HepG2 (cell line): ENCODE measurements around the gene TSEN54. TPM values are rescaled to one million over a fixed set of nuclear protein-coding genes. Genes with fewer than 3 reads are reported as not detected.
A peak's percentile ranks its signal among the peaks of the same experiment; 100 is the strongest.

ENCODE experiments used
- ELF1 ChIP-seq: sonication (generic); formaldehyde crosslinking; IDR thresholded peaks from 2 replicates; pipeline ENCODE4 v1.4.0; 2020; ENCODE audit warnings: missing genetic modification reagents
- HDAC6 ChIP-seq: fragments of 200-600 bp; sonication (generic); IDR thresholded peaks from 2 replicates; pipeline ENCODE4 v1.7.0; 2017; ENCODE audit warnings: mild to moderate bottlenecking, antibody characterized with exemption, low read length, low read depth
- HOXD1 ChIP-seq: sonication (generic); formaldehyde crosslinking; IDR thresholded peaks from 2 replicates; pipeline ENCODE4 v1.5.0; 2020; ENCODE audit warnings: missing genetic modification reagents
- KDM5B ChIP-seq: sonication (generic); formaldehyde crosslinking; IDR thresholded peaks from 2 replicates; pipeline ENCODE4 v1.4.0; 2020; ENCODE audit warnings: missing genetic modification reagents, mild to moderate bottlenecking, borderline replicate concordance
- LCORL ChIP-seq, 2 experiments: fragments of 450-650 bp in 1 of 2; sonication (generic) in 1 of 2; formaldehyde crosslinking in 1 of 2; IDR thresholded peaks; 2 replicates each; pipeline versions ENCODE4 v1.5.0 to v1.6.1; 2017 to 2020; ENCODE audit warnings: antibody characterized with exemption in 1 of 2, missing genetic modification reagents in 1 of 2
- MYC ChIP-seq: sonication (generic); formaldehyde crosslinking; IDR thresholded peaks from 2 replicates; pipeline ENCODE4 v1.9.0; 2021; ENCODE audit warnings: missing genetic modification reagents, borderline replicate concordance
- NFKB2 ChIP-seq: sonication (generic); formaldehyde crosslinking; IDR thresholded peaks from 2 replicates; pipeline ENCODE4 v1.4.0; 2020; ENCODE audit warnings: missing genetic modification reagents, borderline replicate concordance
- PPARG ChIP-seq: conservative IDR thresholded peaks from 2 replicates; pipeline ENCODE4 v1.6.1; 2016; ENCODE audit warnings: missing biosample characterization, missing genetic modification reagents
- SOX5 ChIP-seq: IDR thresholded peaks from 2 replicates; pipeline ENCODE4 v1.6.1; 2016; ENCODE audit warnings: borderline replicate concordance
- ZNF143 ChIP-seq: sonication (generic); formaldehyde crosslinking; IDR thresholded peaks from 2 replicates; pipeline ENCODE4 v1.4.0; 2020; ENCODE audit warnings: missing genetic modification reagents
- ZNF234 ChIP-seq: sonication (generic); formaldehyde crosslinking; conservative IDR thresholded peaks from 2 replicates; pipeline ENCODE4 v1.5.1; 2020; ENCODE audit warnings: mild to moderate bottlenecking, missing genetic modification reagents
- ZNF331 ChIP-seq: sonication (generic); formaldehyde crosslinking; IDR thresholded peaks from 2 replicates; pipeline ENCODE4 v1.4.0; 2020; ENCODE audit warnings: missing genetic modification reagents
- ZNF383 ChIP-seq: sonication (generic); formaldehyde crosslinking; IDR thresholded peaks from 2 replicates; pipeline ENCODE4 v1.4.0; 2020; ENCODE audit warnings: missing genetic modification reagents, mild to moderate bottlenecking, borderline replicate concordance
- ZNF589 ChIP-seq: sonication (generic); formaldehyde crosslinking; conservative IDR thresholded peaks from 2 replicates; pipeline ENCODE4 v1.8.0; 2022; ENCODE audit warnings: mild to moderate bottlenecking, moderate library complexity, missing genetic modification reagents
- ZNF615 ChIP-seq: sonication (generic); formaldehyde crosslinking; IDR thresholded peaks from 2 replicates; pipeline ENCODE4 v1.5.0; 2020; ENCODE audit warnings: mild to moderate bottlenecking, missing genetic modification reagents, borderline replicate concordance
- ZSCAN21 ChIP-seq: sonication (generic); formaldehyde crosslinking; IDR thresholded peaks from 2 replicates; pipeline ENCODE4 v1.8.0; 2022; ENCODE audit warnings: mild to moderate bottlenecking, missing genetic modification reagents, moderate library complexity, borderline replicate concordance
- polyA plus RNA-seq, 8 experiments: library from polyadenylated mRNA; depleted of rRNA in 3 of 8; stranded (reverse) in 7 of 8; unstranded in 1 of 8; fragments of >200 nt; fragmentation: Illumina TruSeq in 4 of 8; extraction: Trizol in 4 of 8; gene quantifications; 2 replicates each; pipeline versions ENCODE4 v1.2.1 to v1.2.3, GENCODE V29; 2011 to 2016; ENCODE audit warnings: low read depth in 4 of 8, missing spikeins in 1 of 8, mixed read lengths in 1 of 8; ENCODE audit not compliant: insufficient read depth in 1 of 8
- total RNA-seq, 5 experiments: library from RNA; depleted of rRNA; stranded (reverse); fragments of >200 nt; fragmentation: Illumina TruSeq; extraction: Trizol; gene quantifications; 2 replicates each; pipeline ENCODE4 v1.2.3, GENCODE V29; 2016; ENCODE audit warnings: low read depth in 1 of 5
- TF ChIP-seq, protein P1 (sequence below): sonication (generic); formaldehyde crosslinking; IDR thresholded peaks from 2 replicates; pipeline ENCODE4 v1.5.1; 2020; ENCODE audit warnings: mild to moderate bottlenecking, missing genetic modification reagents, moderate library complexity
- TF ChIP-seq, protein P2 (sequence below): sonication (generic); formaldehyde crosslinking; IDR thresholded peaks from 2 replicates; pipeline ENCODE4 v1.5.0; 2020; ENCODE audit warnings: mild to moderate bottlenecking, missing genetic modification reagents, borderline replicate concordance
- TF ChIP-seq, protein P3 (sequence below): sonication (generic); formaldehyde crosslinking; IDR thresholded peaks from 2 replicates; pipeline ENCODE4 v1.4.0; 2020; ENCODE audit warnings: missing genetic modification reagents, borderline replicate concordance
- TF ChIP-seq, protein P4 (sequence below): sonication (generic); formaldehyde crosslinking; IDR thresholded peaks from 2 replicates; pipeline ENCODE4 v1.5.1; 2020; ENCODE audit warnings: missing genetic modification reagents, mild to moderate bottlenecking, borderline replicate concordance

Gene TSEN54
- total and polyA plus RNA-seq, 2 of the 13 experiments (the other 11 are each of a cell fraction or from before 2014, with no cell fraction given), result 62.9 to 63.3 TPM

DNA sequence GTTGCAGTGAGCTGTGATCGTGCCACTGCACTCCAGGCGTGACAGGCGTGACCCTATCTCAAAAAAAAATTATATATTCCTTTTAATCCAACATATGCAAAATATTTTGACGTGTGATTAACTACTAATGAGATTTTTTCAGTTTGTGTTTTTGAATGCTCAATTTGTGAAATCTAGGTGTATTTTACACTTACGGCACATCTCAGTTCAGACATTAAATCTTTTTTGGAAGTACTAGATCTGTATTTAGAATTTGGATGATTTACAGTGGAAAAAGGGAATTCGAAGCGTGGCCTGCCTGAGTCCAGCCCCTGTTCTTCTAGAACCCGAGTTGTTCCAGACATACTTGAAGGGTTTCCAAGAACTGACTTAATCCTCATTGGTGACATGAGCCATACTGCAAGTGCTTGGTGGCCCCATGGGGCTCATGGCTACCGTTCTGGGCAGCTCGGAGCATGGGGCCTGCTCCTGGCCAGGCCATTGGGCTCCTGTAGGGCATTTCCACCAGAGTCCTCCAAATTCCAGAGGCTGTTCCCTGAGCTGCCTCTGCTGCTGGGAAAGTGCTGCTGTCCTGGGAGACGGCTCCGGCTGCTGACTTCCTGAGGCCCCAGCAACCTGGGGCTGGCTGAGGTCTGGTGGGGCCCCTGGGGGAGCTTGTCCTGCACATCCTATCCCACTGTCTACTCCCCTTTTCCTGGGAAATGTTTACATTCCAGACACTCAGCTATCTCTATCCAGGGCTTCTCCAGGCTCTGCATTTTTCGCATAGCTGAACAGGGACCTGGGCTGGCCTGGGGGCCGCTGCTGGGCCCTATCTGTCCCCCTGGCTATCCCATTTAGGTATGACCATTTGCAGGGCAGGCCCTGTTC lies 36.3 kb downstream of the TSEN54 start (continued):
- TF ChIP-seq, protein P1, sequence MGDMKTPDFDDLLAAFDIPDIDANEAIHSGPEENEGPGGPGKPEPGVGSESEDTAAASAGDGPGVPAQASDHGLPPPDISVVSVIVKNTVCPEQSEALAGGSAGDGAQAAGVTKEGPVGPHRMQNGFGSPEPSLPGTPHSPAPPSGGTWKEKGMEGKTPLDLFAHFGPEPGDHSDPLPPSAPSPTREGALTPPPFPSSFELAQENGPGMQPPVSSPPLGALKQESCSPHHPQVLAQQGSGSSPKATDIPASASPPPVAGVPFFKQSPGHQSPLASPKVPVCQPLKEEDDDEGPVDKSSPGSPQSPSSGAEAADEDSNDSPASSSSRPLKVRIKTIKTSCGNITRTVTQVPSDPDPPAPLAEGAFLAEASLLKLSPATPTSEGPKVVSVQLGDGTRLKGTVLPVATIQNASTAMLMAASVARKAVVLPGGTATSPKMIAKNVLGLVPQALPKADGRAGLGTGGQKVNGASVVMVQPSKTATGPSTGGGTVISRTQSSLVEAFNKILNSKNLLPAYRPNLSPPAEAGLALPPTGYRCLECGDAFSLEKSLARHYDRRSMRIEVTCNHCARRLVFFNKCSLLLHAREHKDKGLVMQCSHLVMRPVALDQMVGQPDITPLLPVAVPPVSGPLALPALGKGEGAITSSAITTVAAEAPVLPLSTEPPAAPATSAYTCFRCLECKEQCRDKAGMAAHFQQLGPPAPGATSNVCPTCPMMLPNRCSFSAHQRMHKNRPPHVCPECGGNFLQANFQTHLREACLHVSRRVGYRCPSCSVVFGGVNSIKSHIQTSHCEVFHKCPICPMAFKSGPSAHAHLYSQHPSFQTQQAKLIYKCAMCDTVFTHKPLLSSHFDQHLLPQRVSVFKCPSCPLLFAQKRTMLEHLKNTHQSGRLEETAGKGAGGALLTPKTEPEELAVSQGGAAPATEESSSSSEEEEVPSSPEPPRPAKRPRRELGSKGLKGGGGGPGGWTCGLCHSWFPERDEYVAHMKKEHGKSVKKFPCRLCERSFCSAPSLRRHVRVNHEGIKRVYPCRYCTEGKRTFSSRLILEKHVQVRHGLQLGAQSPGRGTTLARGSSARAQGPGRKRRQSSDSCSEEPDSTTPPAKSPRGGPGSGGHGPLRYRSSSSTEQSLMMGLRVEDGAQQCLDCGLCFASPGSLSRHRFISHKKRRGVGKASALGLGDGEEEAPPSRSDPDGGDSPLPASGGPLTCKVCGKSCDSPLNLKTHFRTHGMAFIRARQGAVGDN (CRISPR knock-in tag), result peak; percentile 89
- TF ChIP-seq ZNF143 (CRISPR knock-in tag), result no peak
- no peak for TF ChIP-seq ZNF589
- TF ChIP-seq ZSCAN21 (CRISPR knock-in tag), result peak; percentile 38; the same call in 1 of the 2 replicates
- TF ChIP-seq ZNF615 (CRISPR knock-in tag), result no peak
- TF ChIP-seq ZNF234 (CRISPR knock-in tag), result 0 out of 2 replicates have a peak, but pooled peaks have one; percentile 59
- TF ChIP-seq MYC (CRISPR knock-in tag), result peak; percentile 23; the same call in 1 of the 2 replicates
- no peak for TF ChIP-seq HDAC6
- TF ChIP-seq ELF1, result peak; percentile 34; the same call in 1 of the 2 replicates
- peak; percentile 79 for TF ChIP-seq ZNF331 (CRISPR knock-in tag)
- TF ChIP-seq NFKB2, result peak; percentile 75; the same call in 1 of the 2 replicates
- TF ChIP-seq, protein P2, sequence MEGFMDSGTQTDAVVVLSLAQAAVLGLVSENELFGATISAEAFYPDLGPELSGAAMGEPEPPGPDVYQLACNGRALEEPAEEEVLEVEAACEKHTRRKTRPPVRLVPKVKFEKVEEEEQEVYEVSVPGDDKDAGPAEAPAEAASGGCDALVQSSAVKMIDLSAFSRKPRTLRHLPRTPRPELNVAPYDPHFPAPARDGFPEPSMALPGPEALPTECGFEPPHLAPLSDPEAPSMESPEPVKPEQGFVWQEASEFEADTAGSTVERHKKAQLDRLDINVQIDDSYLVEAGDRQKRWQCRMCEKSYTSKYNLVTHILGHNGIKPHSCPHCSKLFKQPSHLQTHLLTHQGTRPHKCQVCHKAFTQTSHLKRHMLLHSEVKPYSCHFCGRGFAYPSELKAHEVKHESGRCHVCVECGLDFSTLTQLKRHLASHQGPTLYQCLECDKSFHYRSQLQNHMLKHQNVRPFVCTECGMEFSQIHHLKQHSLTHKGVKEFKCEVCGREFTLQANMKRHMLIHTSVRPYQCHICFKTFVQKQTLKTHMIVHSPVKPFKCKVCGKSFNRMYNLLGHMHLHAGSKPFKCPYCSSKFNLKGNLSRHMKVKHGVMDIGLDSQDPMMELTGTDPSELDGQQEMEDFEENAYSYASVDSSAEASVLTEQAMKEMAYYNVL (CRISPR knock-in tag), result peak; percentile 69
- TF ChIP-seq SOX5, result peak; percentile 51; the same call in 1 of the 2 replicates
- TF ChIP-seq, protein P3, sequence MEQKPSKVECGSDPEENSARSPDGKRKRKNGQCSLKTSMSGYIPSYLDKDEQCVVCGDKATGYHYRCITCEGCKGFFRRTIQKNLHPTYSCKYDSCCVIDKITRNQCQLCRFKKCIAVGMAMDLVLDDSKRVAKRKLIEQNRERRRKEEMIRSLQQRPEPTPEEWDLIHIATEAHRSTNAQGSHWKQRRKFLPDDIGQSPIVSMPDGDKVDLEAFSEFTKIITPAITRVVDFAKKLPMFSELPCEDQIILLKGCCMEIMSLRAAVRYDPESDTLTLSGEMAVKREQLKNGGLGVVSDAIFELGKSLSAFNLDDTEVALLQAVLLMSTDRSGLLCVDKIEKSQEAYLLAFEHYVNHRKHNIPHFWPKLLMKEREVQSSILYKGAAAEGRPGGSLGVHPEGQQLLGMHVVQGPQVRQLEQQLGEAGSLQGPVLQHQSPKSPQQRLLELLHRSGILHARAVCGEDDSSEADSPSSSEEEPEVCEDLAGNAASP (CRISPR knock-in tag), result peak; percentile 82
- TF ChIP-seq KDM5B (CRISPR knock-in tag), result peak; percentile 17; the same call in 1 of the 2 replicates
- TF ChIP-seq, protein P4, sequence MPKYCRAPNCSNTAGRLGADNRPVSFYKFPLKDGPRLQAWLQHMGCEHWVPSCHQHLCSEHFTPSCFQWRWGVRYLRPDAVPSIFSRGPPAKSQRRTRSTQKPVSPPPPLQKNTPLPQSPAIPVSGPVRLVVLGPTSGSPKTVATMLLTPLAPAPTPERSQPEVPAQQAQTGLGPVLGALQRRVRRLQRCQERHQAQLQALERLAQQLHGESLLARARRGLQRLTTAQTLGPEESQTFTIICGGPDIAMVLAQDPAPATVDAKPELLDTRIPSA, result 0 out of 2 replicates have a peak, but pooled peaks have one; percentile 39
- TF ChIP-seq HOXD1 (CRISPR knock-in tag), result peak; percentile 58; the same call in 1 of the 2 replicates
- no peak for TF ChIP-seq LCORL (IDR thresholded peaks at IDR 0.05)
- TF ChIP-seq LCORL (CRISPR knock-in tag; IDR thresholded peaks at IDR 0.05), result peak; percentile 98
- peak; percentile 71 for TF ChIP-seq PPARG (CRISPR knock-in tag)
- TF ChIP-seq ZNF383 (CRISPR knock-in tag), result peak; percentile 0; the same call in 1 of the 2 replicates
